DMS79 (cell line): ENCODE data around the gene UBN1.

ENCODE experiments used
- DNase-seq: peaks from one replicate; lab custom pipeline; 2025; lab: John Stamatoyannopoulos, UW

The UBN1 gene

DNA sequence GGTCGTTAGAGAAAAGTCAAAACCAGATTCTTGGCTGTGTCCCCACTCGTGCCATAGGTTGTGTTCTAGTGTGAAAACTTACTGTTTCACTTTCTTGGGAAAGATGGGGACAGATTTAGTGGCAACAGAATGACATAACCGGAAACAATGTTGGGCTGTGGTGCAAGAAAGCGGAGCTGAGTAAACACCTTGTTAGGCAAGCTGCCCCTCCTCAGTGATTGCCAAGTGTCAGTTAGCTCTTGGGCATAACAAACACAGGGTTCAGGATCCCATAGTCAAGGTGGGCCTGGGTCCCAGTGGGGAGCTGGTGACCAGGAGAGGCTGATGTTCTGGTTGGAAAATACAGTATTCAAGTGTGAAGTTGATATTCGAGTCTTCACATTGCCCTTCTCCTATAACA, 15.4 kb downstream of the UBN1 start:
- DNase-seq: no peak

DNA sequence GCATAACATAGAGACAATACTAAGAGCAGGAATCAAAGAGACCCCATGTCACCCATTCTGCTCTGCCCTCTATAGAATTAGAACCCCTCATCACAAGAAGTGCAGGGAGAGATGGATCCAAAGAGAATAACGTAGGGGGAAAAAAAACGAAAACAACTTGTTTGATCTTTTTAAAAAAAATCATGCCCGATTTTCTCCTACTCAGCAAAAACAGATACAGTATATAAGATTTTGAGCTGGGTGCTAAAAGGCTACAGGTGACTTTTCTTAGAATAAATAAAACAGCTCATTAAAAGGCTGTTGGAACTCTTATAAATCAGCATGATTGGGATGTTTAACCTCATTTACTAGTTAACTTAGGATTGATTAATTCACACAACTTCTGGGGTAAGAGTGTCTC, 17.4 kb downstream of the UBN1 start:
- no peak for DNase-seq

DNA sequence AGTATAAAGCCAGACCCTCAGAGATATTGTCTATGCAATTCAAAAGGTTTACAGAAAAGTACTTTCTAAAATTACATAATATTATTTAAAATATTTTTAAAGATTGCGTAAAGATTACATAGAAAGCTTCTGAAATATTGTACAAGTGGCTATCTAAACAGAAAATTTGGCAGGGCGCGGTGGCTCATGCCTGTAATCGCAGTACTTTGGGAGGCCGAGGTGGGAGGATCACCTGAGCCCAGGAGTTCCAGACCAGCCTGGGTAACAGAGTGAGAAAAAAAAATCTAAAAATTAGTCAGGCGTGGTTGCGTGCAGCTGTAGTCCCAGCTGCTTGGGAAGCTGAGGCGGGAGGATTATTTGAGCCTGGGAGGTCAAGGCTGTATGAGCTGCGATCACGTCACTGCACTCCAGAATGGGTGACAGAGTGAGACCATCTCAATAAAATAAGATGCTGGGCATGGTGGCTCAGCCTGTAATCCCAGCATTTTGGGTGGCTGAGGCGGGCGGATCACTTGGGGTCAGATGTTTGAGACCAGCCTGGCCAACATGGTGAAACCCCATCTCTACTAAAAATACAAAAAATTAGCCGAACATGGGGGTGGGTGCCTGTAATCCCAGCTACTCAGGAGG, 18.1 kb downstream of the UBN1 start:
- no peak for DNase-seq

DNA sequence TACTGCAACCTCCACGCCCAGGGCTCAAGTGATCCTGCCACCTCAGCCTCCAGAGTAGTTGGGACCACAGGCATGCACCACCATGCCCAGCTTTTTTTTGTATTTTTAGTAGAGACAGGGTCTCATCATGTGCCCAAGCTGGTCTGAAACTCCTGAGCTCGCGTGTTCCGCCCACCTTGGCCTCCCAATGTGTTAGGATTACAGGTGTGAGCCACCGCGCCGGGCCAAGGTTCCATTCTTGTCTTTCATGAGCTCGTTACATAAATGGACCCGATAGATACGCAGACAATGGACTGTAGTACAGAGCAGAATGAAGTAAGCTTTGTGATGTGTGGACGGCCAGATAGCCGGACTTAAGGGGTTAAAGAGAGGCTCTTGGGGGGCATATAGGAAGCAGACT, 19.3 kb downstream of the UBN1 start:
- DNase-seq: no peak

DNA sequence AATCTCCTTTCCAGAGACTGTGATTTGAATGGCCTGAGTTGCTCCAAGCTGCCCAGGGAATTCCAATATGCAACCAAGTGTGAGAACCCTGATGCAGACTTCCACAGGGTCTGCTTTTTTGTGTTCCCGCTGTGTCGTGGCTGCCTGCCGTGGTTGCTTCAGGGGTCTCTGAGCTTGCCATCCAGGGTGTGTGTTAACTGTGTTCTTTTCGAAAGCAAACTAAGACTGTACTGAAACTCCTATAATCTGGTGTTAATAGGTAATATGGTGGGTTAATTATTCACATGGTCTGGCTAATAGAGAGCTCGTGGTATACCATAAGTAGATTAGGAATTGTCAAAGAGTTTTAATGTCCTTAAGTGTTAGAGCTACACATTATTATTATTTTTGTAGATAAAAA, 20.7 kb downstream of the UBN1 start:
- no peak for DNase-seq

DNA sequence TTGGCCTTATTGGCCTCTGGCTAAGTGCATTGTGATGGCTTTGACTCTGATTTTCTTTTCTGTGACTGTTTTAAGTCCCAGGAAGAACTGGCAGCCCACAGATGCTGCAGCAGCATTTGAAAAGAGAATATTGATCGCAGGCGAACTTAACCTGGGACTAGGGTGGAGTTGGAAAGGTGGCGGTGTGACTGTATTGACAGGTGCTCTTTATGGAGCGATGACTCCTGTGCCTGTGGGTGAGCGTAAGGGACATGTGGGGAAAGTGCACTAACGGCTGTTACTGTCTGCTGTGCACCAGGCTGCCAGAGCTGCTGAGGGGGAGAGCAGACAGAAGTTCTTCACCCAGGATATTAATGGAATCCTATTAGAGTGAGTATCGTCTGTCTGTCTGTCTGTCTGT, 21.3 kb downstream of the UBN1 start:
- DNase-seq: no peak

DNA sequence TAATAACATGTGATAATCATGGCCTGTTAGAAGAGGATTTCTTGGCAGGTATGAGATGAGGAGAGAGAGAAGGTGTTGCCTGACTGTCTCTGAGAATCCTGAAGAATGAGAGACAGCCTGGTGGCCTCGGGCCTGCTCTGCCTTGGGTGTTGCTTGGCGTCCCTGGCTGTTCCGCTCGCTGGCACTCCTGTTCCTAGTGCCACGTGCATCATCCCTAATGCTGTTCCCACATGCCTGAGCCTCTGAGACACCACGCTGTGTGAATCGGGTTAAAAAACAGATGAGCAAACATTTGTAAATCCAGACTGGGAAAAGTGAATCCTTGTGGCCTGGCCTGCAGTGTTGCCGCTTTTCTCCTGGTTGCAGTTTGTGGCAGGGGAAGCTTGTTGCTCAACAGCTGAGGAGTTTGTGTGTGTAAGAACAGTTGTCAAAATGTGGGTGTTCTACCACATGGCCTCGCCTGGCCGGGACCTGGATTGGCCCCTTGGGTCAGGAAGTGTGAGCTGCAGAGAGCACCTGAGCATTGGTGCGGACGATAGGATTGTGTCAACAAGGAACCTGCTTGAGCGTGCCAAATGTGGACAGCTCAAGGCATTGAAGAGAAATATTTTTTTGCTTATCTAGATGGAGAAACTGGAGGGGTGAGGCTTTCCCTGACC, 22.0 kb downstream of the UBN1 start:
- DNase-seq: peak; percentile 10

DNA sequence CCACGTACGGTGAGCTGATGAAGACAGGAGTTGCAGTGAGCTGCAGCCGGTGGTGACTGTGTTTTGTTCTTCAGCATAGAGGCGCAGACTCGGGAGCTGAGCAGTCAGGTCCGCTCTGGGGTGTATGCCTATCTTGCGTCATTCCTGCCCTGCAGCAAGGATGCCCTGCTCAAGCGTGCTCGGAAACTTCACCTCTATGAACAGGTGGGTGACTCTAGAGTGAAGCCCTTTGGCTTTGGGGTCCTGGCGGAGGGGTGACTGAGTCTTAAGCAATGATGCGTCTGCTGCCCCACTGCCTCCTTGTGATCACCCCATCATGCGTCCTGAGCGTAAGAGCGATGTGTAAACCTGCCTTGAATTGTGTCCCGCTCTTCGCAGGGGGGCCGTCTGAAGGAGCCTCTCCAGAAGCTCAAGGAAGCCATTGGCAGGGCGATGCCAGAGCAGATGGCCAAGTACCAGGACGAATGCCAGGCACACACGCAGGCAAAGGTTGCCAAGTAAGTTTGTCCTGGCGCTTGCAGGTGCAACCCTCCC, 22.9 kb downstream of the UBN1 start:
- DNase-seq: peak; percentile 83

DNA sequence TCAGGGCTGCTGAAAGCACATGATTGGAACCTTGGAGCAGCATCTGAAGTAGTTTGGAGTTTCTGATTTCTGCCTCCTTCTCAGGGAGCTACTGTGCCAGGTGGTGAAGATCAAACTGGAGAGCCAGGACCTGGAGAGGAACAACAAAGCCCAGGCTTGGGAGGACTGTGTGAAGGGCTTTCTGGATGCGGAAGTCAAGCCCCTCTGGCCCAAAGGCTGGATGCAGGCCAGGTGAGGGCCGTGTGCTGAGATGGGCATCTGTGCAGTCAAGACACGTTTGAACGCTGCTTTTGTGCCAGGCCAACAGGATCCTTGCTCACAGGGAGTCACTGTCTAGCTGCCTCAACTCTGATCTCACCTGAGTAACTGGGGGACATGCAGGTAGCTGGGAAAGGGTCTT, 23.8 kb downstream of the UBN1 start:
- DNase-seq: peak; percentile 95

DNA sequence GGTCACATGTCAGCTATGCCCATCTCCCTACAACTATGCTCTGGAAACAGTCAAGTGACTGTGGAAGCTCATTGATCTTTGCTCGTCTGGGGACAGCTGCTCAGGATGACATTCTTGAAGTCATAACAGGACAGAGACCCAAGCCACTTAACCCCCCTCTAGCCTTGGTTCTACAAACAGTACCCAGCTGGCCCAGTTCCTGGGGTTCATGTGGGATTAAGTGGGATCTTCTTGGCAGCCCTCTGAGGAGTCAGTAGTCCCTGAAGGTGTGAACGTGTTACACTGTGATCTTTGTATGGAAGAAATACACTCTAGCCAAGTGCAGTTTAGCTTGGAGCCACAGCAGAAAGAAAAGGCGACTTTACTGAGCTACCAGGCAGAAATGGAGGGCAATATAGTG, 25.8 kb downstream of the UBN1 start:
- no peak for DNase-seq

DNA sequence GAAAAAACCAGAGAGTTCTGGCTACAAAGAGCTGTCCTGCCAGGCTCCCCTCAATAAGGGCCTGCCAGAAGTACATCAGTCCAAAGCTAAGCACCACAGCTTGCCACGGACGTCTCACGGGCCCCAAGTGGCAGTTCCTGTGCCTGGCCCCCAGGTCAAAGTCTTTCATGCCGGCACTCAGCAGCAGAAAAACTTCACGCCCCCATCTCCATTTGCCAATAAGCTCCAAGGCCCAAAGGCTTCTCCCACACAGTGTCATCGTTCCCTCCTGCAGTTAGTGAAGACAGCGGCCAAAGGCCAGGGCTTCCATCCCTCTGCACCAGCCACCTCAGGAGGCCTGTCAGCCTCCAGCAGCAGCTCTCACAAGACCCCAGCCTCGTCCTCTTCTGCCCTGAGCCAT, 27.4 kb downstream of the UBN1 start:
- DNase-seq: no peak

DNA sequence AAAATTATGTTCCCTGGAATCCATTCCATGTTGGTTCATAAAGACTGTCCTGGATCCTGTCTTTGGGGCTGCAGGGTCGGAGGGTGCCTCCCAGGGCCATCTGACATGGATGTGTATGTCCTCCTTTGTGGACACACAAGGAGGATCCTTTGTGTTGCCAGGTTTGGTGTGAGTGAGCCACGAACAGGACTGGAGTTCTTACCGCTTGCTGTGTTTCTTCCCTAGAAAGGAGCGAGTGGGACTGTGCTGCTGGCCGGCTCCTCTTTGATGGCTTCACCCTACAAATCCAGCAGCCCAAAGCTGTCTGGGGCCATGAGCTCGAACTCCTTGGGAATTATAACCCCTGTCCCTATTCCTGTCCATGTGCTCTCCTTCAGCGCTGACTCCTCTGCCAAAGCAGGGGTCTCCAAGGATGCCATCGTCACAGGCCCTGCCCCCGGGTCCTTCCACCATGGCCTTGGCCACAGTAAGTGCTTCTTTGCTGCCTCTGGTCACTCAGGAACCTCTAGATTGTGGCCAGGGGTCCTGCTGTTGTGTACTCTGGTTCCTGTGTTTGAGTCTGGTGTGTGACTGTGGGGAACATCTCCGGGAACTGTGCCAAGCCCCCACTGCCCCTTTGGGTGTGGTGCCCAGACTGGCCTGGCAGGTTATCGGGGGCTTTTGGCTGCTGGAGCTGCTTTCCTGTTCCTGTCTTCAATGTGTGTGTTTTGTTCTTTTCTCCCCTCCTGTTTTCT, 29.5 kb downstream of the UBN1 start:
- DNase-seq: no peak

DNA sequence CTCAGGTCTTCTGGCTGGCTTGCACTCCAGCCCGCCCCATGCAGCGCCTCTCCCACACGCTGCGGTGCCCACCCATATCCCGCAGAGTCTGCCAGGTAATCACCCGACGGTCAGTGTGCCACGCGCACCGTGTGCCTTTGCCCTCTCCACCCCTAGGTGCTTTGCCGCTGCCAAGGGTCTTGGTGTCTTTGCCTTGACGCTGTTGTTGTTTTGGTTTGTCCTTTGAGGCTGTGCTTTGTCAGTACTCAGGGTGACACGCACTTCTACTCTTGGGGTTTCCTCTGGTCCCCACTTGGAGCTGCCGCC, 30.1 kb downstream of the UBN1 start:
- DNase-seq: no peak

DNA sequence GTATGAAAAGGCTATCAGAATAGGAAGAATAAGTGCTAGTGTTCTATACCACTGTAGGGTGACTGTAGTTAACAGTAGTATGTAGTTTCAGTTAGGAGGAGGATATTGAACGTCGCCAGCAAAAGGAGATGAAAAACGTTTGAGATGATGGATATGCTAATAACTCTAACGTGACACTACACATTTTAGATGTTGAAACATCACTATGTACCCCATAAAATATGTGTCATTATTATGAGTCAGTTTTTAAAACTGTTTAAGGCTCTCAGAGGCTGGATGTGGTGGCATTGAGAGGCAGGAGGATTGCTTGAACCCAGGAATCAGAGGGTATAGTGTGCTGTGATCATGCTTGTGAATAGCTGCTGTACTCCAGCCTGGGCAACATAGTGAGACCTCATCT, 31.8 kb downstream of the UBN1 start:
- DNase-seq: no peak

DNA sequence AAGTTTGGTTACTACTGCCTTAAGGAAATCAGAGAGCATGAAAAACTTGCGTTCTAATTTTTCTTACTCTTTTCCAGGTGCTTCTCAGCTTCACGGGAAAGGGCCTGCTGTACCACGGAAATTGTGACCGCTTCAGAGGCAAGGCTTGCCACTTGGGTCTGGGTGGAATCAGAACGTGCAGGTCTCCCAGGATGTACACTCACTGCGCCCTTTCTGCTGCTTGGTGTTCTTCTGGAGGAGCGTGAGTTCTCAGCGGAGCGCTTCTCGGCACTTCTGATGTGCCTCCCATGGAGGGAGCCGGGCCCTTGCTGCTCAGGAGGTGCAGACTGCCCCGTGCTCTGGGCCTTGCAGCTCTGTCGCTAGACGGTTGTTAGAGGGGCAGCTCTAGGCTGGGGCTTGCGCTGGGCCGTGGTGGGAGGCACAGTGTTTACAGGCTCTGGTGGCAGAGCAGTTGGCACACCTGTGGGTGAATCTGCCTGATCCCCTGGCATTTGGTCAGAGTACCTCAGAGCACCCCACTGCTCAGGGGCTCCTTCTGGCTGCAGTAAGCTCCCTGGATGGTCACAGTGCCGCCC, 32.8 kb downstream of the UBN1 start:
- DNase-seq: no peak

DNA sequence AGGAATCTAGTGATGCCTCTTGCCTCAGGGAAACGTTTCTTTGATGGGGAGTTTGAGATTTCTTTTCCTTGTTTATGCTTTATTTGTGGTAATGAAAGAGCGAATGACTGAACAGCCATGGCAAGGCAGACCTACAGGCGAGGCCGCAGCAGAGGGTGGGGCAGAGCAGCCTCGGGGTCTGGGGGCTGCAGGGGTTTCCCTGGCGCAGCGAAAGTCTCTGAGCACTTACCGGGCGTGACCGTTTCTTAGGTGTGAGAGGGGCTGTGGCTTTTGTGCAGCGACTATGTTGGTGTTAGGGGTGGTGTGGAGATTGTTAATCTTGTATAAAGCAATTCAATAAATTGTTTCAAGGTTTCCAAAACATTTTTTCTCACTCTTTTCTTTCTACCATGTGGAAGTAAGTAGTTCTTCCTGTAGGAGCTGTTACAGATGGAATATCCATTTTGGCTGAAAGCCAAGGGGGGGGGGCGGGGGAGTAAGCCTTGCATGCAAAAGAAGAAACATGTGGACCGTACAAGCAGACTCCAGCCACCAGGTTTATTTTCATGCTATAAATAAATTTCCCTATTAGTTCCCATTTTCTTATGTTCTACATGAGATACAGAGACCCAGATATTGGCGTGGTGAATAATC, 34.8 kb downstream of the UBN1 start:
- DNase-seq: no peak

DNA sequence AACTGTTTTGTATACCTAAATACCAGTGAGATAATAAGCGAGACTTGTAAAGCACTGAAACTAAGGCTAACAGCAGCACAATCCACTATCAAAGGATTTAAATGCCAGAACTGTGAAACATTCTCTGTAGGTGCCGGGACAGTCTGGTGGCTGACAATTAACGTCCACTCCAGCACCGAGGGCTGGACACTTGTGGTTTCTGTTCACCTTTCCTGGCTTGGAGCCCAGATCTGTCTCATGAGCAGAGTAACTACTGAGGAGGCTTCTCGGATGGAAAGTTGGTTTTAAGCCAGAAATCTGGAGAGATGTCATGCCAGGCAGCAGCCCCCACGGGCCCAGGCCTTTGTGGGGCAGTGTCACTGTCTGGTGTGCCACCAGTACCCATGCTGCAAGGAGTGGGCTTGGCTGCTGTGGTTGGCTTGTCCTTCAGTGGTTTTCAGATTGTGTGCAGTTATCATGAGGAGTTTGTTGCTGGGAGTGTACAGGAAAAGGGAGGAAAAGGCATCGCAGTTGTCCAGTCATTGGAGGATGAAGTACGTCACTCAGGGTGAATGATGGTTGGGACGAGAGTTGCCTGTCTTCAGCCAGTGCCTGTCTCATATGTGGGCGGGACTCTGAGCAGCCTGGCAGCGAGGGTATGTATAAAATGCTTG, 35.5 kb downstream of the UBN1 start:
- peak; percentile 94 for DNase-seq

DNA sequence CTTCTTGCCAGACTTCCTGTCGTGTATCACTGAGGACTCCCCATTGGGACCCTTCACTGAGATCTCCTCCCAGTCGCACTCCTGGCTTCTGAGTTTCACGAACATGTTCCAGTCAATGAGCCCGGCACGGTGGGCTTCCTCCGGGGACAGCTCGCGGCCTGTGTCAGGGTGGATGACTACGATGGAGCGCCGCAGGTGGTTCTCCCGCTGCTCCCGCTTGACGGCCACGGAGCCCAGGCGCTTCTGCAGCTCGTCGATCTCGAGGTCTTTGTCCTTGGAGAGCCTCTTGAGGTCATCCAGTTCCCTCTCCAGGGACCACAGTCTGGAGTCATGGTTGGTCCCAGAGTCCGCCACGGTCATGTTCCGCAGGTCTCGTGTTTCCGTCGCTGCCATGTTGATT, 36.2 kb downstream of the UBN1 start:
- no peak for DNase-seq

DNA sequence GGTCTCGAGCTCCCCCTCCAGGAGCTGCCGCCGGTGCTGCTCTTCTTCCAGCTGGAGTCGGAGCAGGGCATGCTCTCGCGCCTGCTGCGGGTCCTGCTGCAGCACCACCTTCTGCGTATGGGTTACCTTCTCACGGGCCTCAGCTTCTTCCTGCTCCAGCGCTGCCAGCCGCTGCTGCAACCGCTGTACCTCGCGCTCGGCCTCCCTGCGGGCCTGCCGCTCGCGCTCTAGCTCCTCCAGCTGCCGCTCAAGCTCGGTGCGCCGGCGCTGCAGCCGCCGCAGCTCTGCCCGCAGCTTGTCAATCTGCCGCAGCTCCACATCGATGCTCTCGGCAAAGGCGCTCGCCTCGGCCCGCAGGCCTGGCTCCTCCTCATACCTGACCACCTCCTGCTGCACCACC, 36.9 kb downstream of the UBN1 start:
- DNase-seq: no peak

DNA sequence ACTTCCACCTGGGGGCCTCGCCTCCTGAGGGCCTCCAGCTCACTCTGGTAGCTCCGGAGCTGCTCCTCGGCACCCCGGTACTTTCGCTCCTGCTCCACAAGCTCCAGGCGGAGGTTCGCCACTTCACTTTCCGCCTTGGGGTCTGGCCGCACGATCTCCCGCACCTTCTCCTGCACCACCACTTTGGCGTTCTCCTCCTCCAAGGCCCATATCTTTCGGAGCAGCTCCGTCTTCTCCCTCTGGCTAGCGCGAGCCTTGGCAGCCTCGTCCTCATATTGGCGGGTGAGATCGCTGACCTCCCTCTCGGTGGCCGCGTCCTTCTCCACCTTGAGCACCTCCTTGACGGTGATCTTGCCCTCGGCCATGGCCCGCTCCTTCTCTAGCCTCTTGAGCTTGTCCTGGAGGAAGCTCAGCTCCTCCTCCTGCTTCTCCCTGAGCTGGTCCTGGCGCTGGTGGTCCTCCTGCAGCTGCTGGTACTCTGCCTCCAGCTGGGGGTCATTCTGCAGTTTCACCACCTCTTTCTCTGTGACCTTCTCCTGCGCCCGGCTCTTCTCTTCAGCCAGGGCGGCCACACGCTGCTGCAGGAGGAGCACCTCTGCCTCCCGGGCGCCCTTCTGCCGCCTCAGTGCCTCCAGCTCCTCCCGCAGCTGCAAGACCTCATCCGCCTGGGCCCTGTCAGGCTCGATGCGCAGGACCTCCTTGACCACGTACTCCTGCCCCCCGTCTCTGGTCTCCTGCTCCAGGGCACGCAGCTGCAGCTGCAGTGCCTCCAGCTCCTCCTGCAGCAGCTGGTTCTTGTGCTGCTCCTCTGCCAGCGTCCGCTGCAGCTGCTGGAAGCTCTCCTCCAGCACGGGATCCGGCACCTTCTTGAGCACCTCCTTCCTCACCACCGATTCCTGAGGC, 37.9 kb downstream of the UBN1 start:
- DNase-seq: no peak

DNA sequence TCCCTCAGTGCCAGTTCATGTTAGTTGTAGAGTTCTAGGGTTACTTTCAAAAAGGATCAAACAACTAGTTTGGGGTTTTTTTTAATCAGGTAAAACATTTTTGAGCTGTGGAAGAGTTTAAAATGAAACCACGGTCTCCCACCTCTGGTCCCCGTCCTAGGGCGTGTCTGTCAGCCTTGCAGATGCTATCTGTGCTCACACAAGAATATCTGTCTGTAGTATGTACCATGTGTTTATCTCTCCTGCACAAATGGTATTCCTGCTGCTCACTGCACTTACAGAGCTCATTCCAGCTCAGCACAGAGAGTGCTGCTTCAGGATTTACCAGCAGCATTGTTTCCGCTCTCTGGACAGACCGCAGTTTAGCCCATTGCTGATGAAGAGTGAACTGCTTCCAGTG, 38.9 kb downstream of the UBN1 start:
- DNase-seq: no peak
